ENCODE data around the gene SRPK3. TPM values are rescaled to one million over a fixed set of nuclear protein-coding genes. Genes with fewer than 3 reads are reported as not detected.
A peak's percentile ranks its signal among the peaks of the same experiment; 100 is the strongest.

The SRPK3 gene
- total RNA-seq, 1 donor: 0.36 TPM

- peak overlapping the region; percentile 17 for H3K27ac ChIP-seq (ENCODE audit: low read depth, low read length)
- peak overlapping the region; percentile 74 for H3K4me2 ChIP-seq (ENCODE audit: insufficient read depth, low read length)
- no peaks in the 10 kb centered on the region for H3K36me3 ChIP-seq (ENCODE audit: insufficient read depth, low read length)
- H3K9me3 ChIP-seq (ENCODE audit: low read depth, low read length): no peaks in the 10 kb centered on the region
- H3K79me2 ChIP-seq (ENCODE audit: insufficient read depth, low read length): peaks cover 6% of the 10 kb centered on the region
- peak overlapping the region; percentile 70 for H3K4me3 ChIP-seq (ENCODE audit: insufficient read depth, low read length)
- H4K20me1 ChIP-seq (ENCODE audit: insufficient read depth, low read length): peaks cover 9% of the 10 kb centered on the region
- no peak for TF ChIP-seq CTCF (IDR thresholded peaks at IDR 0.05; ENCODE audit: extremely low read depth, low read depth, low read length)
- H2AFZ ChIP-seq (ENCODE audit: low read length): no peak overlapping the region
- peak; percentile 90 for DNase-seq (ENCODE audit: insufficient read length, low spot score, missing footprints)
- peaks cover 5% of the 10 kb centered on the region for H3K4me1 ChIP-seq (ENCODE audit: insufficient read depth, low read length)
- no peaks in the 10 kb centered on the region for H3K27me3 ChIP-seq (ENCODE audit: insufficient read depth, low read length)
Observed at GRCh38 chrX:153765138-153766079, 15.4 kb upstream of the SRPK3 start.

- Histone ChIP-seq H3K27ac (ENCODE audit: low read depth, low read length) (peak overlapping the region; percentile 15), H3K9me3 (ENCODE audit: low read depth, low read length) (no peaks in the 10 kb centered on the region), H4K20me1 (ENCODE audit: insufficient read depth, low read length) (peaks cover 9% of the 10 kb centered on the region), H3K27me3 (ENCODE audit: insufficient read depth, low read length) (no peaks in the 10 kb centered on the region), H3K4me2 (ENCODE audit: insufficient read depth, low read length) (peak overlapping the region; percentile 67), H3K4me1 (ENCODE audit: insufficient read depth, low read length) (peaks cover 5% of the 10 kb centered on the region), H2AFZ (ENCODE audit: low read length) (no peak overlapping the region), H3K4me3 (ENCODE audit: insufficient read depth, low read length) (peak overlapping the region; percentile 70), H3K36me3 (ENCODE audit: insufficient read depth, low read length) (no peaks in the 10 kb centered on the region), H3K79me2 (ENCODE audit: insufficient read depth, low read length) (peaks cover 6% of the 10 kb centered on the region)
- peak; percentile 98 for DNase-seq (ENCODE audit: insufficient read length, low spot score, missing footprints)
- TF ChIP-seq CTCF (IDR thresholded peaks at IDR 0.05; ENCODE audit: extremely low read depth, low read depth, low read length): no peak
Observed at GRCh38 chrX:153766098-153766817, 14.6 kb upstream of the SRPK3 start.

- Histone ChIP-seq H3K9me3 (ENCODE audit: low read depth, low read length) (no peaks in the 10 kb centered on the region), H3K79me2 (ENCODE audit: insufficient read depth, low read length) (peaks cover 6% of the 10 kb centered on the region), H3K4me2 (ENCODE audit: insufficient read depth, low read length) (peak overlapping the region; percentile 67), H3K36me3 (ENCODE audit: insufficient read depth, low read length) (no peaks in the 10 kb centered on the region), H3K27me3 (ENCODE audit: insufficient read depth, low read length) (no peaks in the 10 kb centered on the region), H4K20me1 (ENCODE audit: insufficient read depth, low read length) (peaks cover 9% of the 10 kb centered on the region), H2AFZ (ENCODE audit: low read length) (no peak overlapping the region), H3K4me3 (ENCODE audit: insufficient read depth, low read length) (no peak overlapping the region), H3K27ac (ENCODE audit: low read depth, low read length) (no peak overlapping the region), H3K4me1 (ENCODE audit: insufficient read depth, low read length) (peaks cover 5% of the 10 kb centered on the region)
- DNase-seq (ENCODE audit: insufficient read length, low spot score, missing footprints): peak; percentile 83
- no peak for TF ChIP-seq CTCF (IDR thresholded peaks at IDR 0.05; ENCODE audit: extremely low read depth, low read depth, low read length)
Observed at GRCh38 chrX:153766871-153767673, 13.8 kb upstream of the SRPK3 start.

Data from osteoblast (primary cell).